K562 (cell line): ENCODE data around the gene NELL1. TPM values are rescaled to one million over a fixed set of nuclear protein-coding genes. Genes with fewer than 3 reads are reported as not detected.

Source experiments
- ATAC-seq: fragments of 200-7000 bp; cut with Tn5 transposase; 3 replicates; pipeline ENCODE4 v1.9.1; 2020; ENCODE audit warnings: moderate library complexity
- BruUV-seq: library from RNA; stranded (reverse); fragments of 400-500 nt; replicated peaks from 2 replicates; lab custom pipeline; 2021; lab: Mats Ljungman, UMichigan
- CTCF ChIA-PET: fragments of 300-600 bp; formaldehyde crosslinking; extraction: SDS; loops from one replicate; lab custom pipeline; 2021; ENCODE audit warnings: low intra/inter-chr PET ratio; lab: Yijun Ruan, JAX
- POLR2A ChIA-PET: fragments of 300-600, 350-650 bp; sonication (Branson Sonifier 250); formaldehyde crosslinking; extraction: SDS; loops from one replicate; lab custom pipeline; 2021; ENCODE audit warnings: antibody characterized with exemption, inconsistent platforms; lab: Yijun Ruan, JAX
- DNase-seq, 4 experiments: peaks; one replicate each; pipeline versions ENCODE4 v3.0.0 to v3.0.0-alpha.2; 2011 to 2018; ENCODE audit warnings: low spot score in 3 of 4, mixed read lengths in 3 of 4; ENCODE audit errors: extremely low read depth in 1 of 4
- FAIRE-seq: peaks from 2 replicates; lab custom pipeline; 2011; peaks lifted over from hg19 to GRCh38; lab: Jason Lieb, UNC
- H2AFZ ChIP-seq: 2 replicates; pipeline ENCODE4 v1.6.0; 2011; ENCODE audit warnings: low read depth, low read length, control low read depth, inconsistent platforms
- H3K27ac ChIP-seq: fragments of 200-600 bp; 3 replicates; pipeline ENCODE4 v1.8.0; 2011; ENCODE audit warnings: low read depth, mild to moderate bottlenecking, control low read depth, inconsistent platforms, low read length, moderate library complexity, mixed read lengths; ENCODE audit errors: extremely low read depth
- H3K27me3 ChIP-seq, 2 experiments: fragments of 300-600 bp in 1 of 2; 2 replicates in 1 of 2; 3 replicates in 1 of 2; pipeline versions ENCODE4 v1.6.0 to v1.8.0; 2011; ENCODE audit warnings: inconsistent platforms in 2 of 2, low read length in 2 of 2, mild to moderate bottlenecking in 1 of 2, mixed read lengths in 1 of 2, moderate library complexity in 1 of 2; ENCODE audit not compliant: control insufficient read depth in 2 of 2, insufficient read depth in 2 of 2
- H3K36me3 ChIP-seq: fragments of 300-600 bp; 3 replicates; pipeline ENCODE4 v1.8.0; 2011; ENCODE audit warnings: mild to moderate bottlenecking, low read length, inconsistent platforms; ENCODE audit not compliant: control insufficient read depth, insufficient read depth
- H3K4me1 ChIP-seq, 2 experiments: fragments of 200-600 bp in 1 of 2; replicated peaks in 1 of 2; 2 replicates in 1 of 2; 3 replicates in 1 of 2; pipeline versions ENCODE4 v1.5.1 to v1.8.0; 2011; ENCODE audit warnings: inconsistent platforms in 2 of 2, low read length in 2 of 2, mild to moderate bottlenecking in 1 of 2, mixed read lengths in 1 of 2, moderate library complexity in 1 of 2; ENCODE audit not compliant: control insufficient read depth in 2 of 2, insufficient read depth in 2 of 2
- H3K4me2 ChIP-seq: 2 replicates; pipeline ENCODE4 v1.6.1; 2011; ENCODE audit warnings: low read length, control low read depth, inconsistent platforms, mixed read lengths; ENCODE audit not compliant: insufficient read depth
- H3K4me3 ChIP-seq: fragments of 200-600 bp; sonication (generic), shearing (Covaris generic); 2 replicates; pipeline ENCODE4 v1.5.1; 2016; ENCODE audit warnings: control low read depth, inconsistent platforms
- H3K79me2 ChIP-seq: fragments of 200-600 bp; 3 replicates; pipeline ENCODE4 v1.8.0; 2011; ENCODE audit warnings: low read length, inconsistent platforms; ENCODE audit not compliant: control insufficient read depth, insufficient read depth
- H3K9ac ChIP-seq, 2 experiments: 2 replicates each; pipeline versions ENCODE4 v1.6.0 to v1.6.1; 2011; ENCODE audit warnings: low read depth in 2 of 2, low read length in 2 of 2, control low read depth in 1 of 2, inconsistent platforms in 1 of 2, mild to moderate bottlenecking in 1 of 2, mixed read lengths in 1 of 2; ENCODE audit not compliant: insufficient read depth in 1 of 2
- H3K9me1 ChIP-seq: one replicate; pipeline ENCODE4 v1.6.0; 2011; ENCODE audit warnings: inconsistent platforms, mild to moderate bottlenecking, low read length, moderate library complexity; ENCODE audit not compliant: control insufficient read depth, insufficient read depth
- H3K9me3 ChIP-seq: replicated peaks from 2 replicates; pipeline ENCODE4 v1.5.1; 2011; ENCODE audit warnings: low read depth, low read length, inconsistent platforms; ENCODE audit not compliant: control insufficient read depth, insufficient read depth
- H4K20me1 ChIP-seq: replicated peaks from 2 replicates; pipeline ENCODE4 v1.6.1; 2011; ENCODE audit warnings: low read length, inconsistent platforms, mixed read lengths; ENCODE audit not compliant: control insufficient read depth, insufficient read depth
- CC2D1A ChIP-seq: fragments of 450-650 bp; IDR thresholded peaks from 2 replicates; pipeline ENCODE4 v1.6.1; 2017; ENCODE audit warnings: mild to moderate bottlenecking
- FOS ChIP-seq: IDR thresholded peaks from 3 replicates; pipeline ENCODE4 v1.6.1; 2011; ENCODE audit not compliant: insufficient read length; ENCODE audit errors: extremely low read depth
- HSF4 ChIP-seq: fragments of 250-450 bp; sonication (Bioruptor Pico); IDR thresholded peaks from 2 replicates; pipeline ENCODE4 v2.1.2; 2022; ENCODE audit warnings: mild to moderate bottlenecking, moderate library complexity, borderline replicate concordance
- KLF6 ChIP-seq: fragments of 250-450 bp; sonication (Bioruptor Pico); IDR thresholded peaks from 2 replicates; pipeline ENCODE4 v1.4.0; 2020; ENCODE audit warnings: mild to moderate bottlenecking, moderate library complexity, borderline replicate concordance
- MIER1 ChIP-seq: fragments of 450-650 bp; IDR thresholded peaks from 2 replicates; pipeline ENCODE4 v1.6.1; 2016; ENCODE audit warnings: antibody characterized with exemption, mild to moderate bottlenecking, low read depth
- MXI1 ChIP-seq: IDR thresholded peaks from 2 replicates; pipeline ENCODE4 v1.6.1; 2011; ENCODE audit warnings: low read depth, mild to moderate bottlenecking, improper control_type of control experiment, low read length
- SAFB2 ChIP-seq: fragments of 200-400 bp; formaldehyde crosslinking; IDR thresholded peaks from 2 replicates; pipeline ENCODE4 v1.6.1; 2018; ENCODE audit warnings: borderline replicate concordance, low read length, low read depth, moderate library complexity; ENCODE audit not compliant: severe bottlenecking
- SIX5 ChIP-seq, 2 experiments: IDR thresholded peaks; 2 replicates each; pipeline ENCODE4 v1.6.1; 2011; ENCODE audit warnings: low read length in 2 of 2, borderline replicate concordance in 1 of 2, low read depth in 1 of 2, mild to moderate bottlenecking in 1 of 2, moderate library complexity in 1 of 2; ENCODE audit not compliant: insufficient read depth in 1 of 2
- ZNF174 ChIP-seq: fragments of 250-450 bp; sonication (Bioruptor Pico); IDR thresholded peaks from 2 replicates; pipeline ENCODE4 v1.4.0; 2020; ENCODE audit warnings: mild to moderate bottlenecking
- ZSCAN29 ChIP-seq: fragments of 450-650 bp; IDR thresholded peaks from 2 replicates; pipeline ENCODE4 v1.6.1; 2017
- ZZZ3 ChIP-seq: fragments of 450-650 bp; IDR thresholded peaks from 2 replicates; pipeline ENCODE4 v1.6.1; 2016; ENCODE audit warnings: antibody characterized with exemption, mild to moderate bottlenecking, moderate library complexity
- WGBS: fragments of 100-300 bp; shearing (Covaris generic); methylation state at CpG from one replicate; pipeline ENCODE4 v1.1.6; 2016; ENCODE audit warnings: low coverage, mixed read lengths; ENCODE audit not compliant: insufficient coverage; ENCODE audit errors: missing lambda C conversion rate; 5-methylcytosine and 5-hydroxymethylcytosine counted together
- in situ Hi-C: fragments of 300-500 bp; cut with MboI; formaldehyde crosslinking; loops from 4 replicates; pipeline ENCODE4 v1.15.0; 2018; ENCODE audit warnings: inconsistent platforms, mixed read lengths
- intact Hi-C: fragments of 100-400 bp; cut with micrococcal nuclease; formaldehyde crosslinking; loops from 2 replicates; pipeline ENCODE4 v1.14.2; 2022
- polyA plus RNA-seq, 8 experiments: library from polyadenylated mRNA; depleted of rRNA in 4 of 8; stranded (reverse) in 5 of 8; unstranded in 3 of 8; fragments of >200 nt; fragmentation: Nextera tagmentation in 2 of 8; fragmentation: Illumina TruSeq in 1 of 8; extraction: Ambion mirVana in 2 of 8; extraction: Trizol in 1 of 8; gene quantifications; 2 replicates each; pipeline versions ENCODE4 v1.2.1 to v1.2.3, GENCODE V29; 2011 to 2014; ENCODE audit warnings: inconsistent platforms in 1 of 8, missing spikeins in 1 of 8
- total RNA-seq, 7 experiments: library from RNA; depleted of rRNA in 6 of 7; stranded (reverse); fragments of >200 nt in 6 of 7; fragmentation: Illumina TruSeq in 2 of 7; extraction: Trizol in 2 of 7; gene quantifications; 2 replicates each; pipeline versions ENCODE4 v1.2.1 to v1.2.3, GENCODE V29; 2011 to 2021; ENCODE audit warnings: low replicate concordance in 1 of 7
- TF ChIP-seq, protein P1 (sequence below): fragments of 200-800 bp; sonication (Bioruptor generic); IDR thresholded peaks from 2 replicates; pipeline ENCODE4 v1.6.1; 2016; ENCODE audit warnings: missing genetic modification characterization, missing compliant biosample characterization

Gene NELL1
- total and polyA plus RNA-seq, 9 of the 15 experiments (the other 6 are each of a cell fraction or from before 2014, with no cell fraction given): not detected

- TF ChIP-seq, protein P1, sequence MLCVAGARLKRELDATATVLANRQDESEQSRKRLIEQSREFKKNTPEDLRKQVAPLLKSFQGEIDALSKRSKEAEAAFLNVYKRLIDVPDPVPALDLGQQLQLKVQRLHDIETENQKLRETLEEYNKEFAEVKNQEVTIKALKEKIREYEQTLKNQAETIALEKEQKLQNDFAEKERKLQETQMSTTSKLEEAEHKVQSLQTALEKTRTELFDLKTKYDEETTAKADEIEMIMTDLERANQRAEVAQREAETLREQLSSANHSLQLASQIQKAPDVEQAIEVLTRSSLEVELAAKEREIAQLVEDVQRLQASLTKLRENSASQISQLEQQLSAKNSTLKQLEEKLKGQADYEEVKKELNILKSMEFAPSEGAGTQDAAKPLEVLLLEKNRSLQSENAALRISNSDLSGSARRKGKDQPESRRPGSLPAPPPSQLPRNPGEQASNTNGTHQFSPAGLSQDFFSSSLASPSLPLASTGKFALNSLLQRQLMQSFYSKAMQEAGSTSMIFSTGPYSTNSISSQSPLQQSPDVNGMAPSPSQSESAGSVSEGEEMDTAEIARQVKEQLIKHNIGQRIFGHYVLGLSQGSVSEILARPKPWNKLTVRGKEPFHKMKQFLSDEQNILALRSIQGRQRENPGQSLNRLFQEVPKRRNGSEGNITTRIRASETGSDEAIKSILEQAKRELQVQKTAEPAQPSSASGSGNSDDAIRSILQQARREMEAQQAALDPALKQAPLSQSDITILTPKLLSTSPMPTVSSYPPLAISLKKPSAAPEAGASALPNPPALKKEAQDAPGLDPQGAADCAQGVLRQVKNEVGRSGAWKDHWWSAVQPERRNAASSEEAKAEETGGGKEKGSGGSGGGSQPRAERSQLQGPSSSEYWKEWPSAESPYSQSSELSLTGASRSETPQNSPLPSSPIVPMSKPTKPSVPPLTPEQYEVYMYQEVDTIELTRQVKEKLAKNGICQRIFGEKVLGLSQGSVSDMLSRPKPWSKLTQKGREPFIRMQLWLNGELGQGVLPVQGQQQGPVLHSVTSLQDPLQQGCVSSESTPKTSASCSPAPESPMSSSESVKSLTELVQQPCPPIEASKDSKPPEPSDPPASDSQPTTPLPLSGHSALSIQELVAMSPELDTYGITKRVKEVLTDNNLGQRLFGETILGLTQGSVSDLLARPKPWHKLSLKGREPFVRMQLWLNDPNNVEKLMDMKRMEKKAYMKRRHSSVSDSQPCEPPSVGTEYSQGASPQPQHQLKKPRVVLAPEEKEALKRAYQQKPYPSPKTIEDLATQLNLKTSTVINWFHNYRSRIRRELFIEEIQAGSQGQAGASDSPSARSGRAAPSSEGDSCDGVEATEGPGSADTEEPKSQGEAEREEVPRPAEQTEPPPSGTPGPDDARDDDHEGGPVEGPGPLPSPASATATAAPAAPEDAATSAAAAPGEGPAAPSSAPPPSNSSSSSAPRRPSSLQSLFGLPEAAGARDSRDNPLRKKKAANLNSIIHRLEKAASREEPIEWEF: no peak
- TF ChIP-seq ZSCAN29: no peak
- no peak for TF ChIP-seq HSF4 (CRISPR knock-in tag)
Measured at GRCh38 chr11:20771681-20772080, 102.3 kb downstream of the NELL1 start (continued).

DNA sequence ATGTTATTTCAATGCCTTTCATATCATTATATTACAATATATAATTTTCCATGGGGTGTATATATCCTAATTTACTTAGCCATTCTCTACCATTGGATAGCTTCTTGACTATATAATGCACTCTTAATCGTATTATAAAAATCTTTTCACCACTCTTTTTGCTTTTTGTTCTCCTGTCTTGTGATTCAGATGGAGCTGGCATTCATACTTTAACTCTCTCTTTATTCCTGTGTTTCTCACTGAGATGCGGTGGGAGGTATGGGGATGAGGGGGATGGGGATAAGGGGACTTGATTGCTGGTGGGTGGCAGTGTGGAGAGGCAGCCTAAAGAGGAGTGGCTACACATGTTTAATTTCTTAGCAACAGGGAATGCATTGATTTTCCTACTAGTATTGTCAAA is 105.9 kb downstream of the NELL1 start:
- Histone ChIP-seq H3K36me3 (no peaks in the 10 kb centered on the region), H3K4me2 (no peak overlapping the region), H3K27ac (no peak overlapping the region), H3K9me3 (0 out of 2 replicates have a peak, but pooled peaks cover 1% of the 10 kb centered on the region), H3K9me1 (no peaks in the 10 kb centered on the region), H3K4me1 (no peaks in the 10 kb centered on the region), H3K9ac (no peak overlapping the region), H2AFZ (no peak overlapping the region), H3K27me3 (no peaks in the 10 kb centered on the region), H3K79me2 (no peaks in the 10 kb centered on the region), H4K20me1 (no peaks in the 10 kb centered on the region), H3K4me3 (no peak overlapping the region)
- no peak for DNase-seq
- ChIA-PET POLR2A (interaction anchor here (0.7 kb wide), 1 partner anchor 1019 kb away, joined by 4 read pairs; no protein-coding TSS in a partner anchor), CTCF (no interaction called here)
- BruUV-seq: no TSS peak
- intact Hi-C loops: no loop called here
- no peak for ATAC-seq
- TF ChIP-seq CC2D1A (no peak), FOS (no peak), SIX5 (IDR thresholded peaks at IDR 0.05; ENCODE audit: borderline replicate concordance in 1 of 2, insufficient read depth in 1 of 2, low read depth in 1 of 2, low read length in 2 of 2) (no peak), KLF6 (CRISPR knock-in tag) (no peak), MXI1 (no peak), MIER1 (no peak), SAFB2 (no peak), ZNF174 (no peak), ZZZ3 (no peak)
- 0% methylated on average over 2 of the region's 2 CpGs for WGBS
- in situ Hi-C loops: no loop called here
- no peak for FAIRE-seq
